Central memory CD8-positive, alpha-beta T cell (primary cell): ENCODE results near the gene CAMKK1.

ENCODE experiments used
- ATAC-seq: fragments of 150-1000 bp; cut with Tn5 transposase; replicated peaks from 2 replicates; pipeline ENCODE4 v1.10.0; 2022; ENCODE audit warnings: mild to moderate bottlenecking, moderate FRiP score, moderate number of reproducible peaks; ENCODE audit not compliant: poor library complexity, severe bottlenecking; ENCODE audit errors: extremely low read depth
- DNase-seq, 2 donors: peaks; one replicate each; pipeline ENCODE4 v3.0.0; 2021; ENCODE audit warnings: low spot score in 2 of 2
- H3K27ac Mint-ChIP-seq: one replicate; pipeline ENCODE4 v1.8.0; 2022; ENCODE audit warnings: low read depth, mild to moderate bottlenecking, moderate library complexity, mixed read lengths
- H3K27me3 Mint-ChIP-seq: one replicate; pipeline ENCODE4 v1.8.0; 2022; ENCODE audit warnings: mixed read lengths
- H3K36me3 Mint-ChIP-seq: one replicate; pipeline ENCODE4 v1.8.0; 2022; ENCODE audit warnings: mild to moderate bottlenecking, moderate library complexity, mixed read lengths; ENCODE audit not compliant: insufficient read depth
- H3K4me1 Mint-ChIP-seq: one replicate; pipeline ENCODE4 v1.8.0; 2022; ENCODE audit warnings: mixed read lengths
- H3K4me3 Mint-ChIP-seq: one replicate; pipeline ENCODE4 v1.8.0; 2022; ENCODE audit warnings: mild to moderate bottlenecking, moderate library complexity, mixed read lengths
- H3K9me3 Mint-ChIP-seq: one replicate; pipeline ENCODE4 v1.8.0; 2022; ENCODE audit warnings: mixed read lengths

The CAMKK1 gene

GRCh38 chr17:3903051-3903825 lies 10.4 kb upstream of the CAMKK1 start:
- Mint-ChIP-seq H3K4me3 (no peak overlapping the region), H3K36me3 (peaks cover 3% of the 10 kb centered on the region), H3K9me3 (no peaks in the 10 kb centered on the region), H3K4me1 (no peaks in the 10 kb centered on the region), H3K27ac (no peak overlapping the region), H3K27me3 (peaks cover 9% of the 10 kb centered on the region)
- no peak for ATAC-seq
- DNase-seq: no peak

GRCh38 chr17:3900646-3901045 lies 7.8 kb upstream of the CAMKK1 start:
- ATAC-seq: no peak

DNA sequence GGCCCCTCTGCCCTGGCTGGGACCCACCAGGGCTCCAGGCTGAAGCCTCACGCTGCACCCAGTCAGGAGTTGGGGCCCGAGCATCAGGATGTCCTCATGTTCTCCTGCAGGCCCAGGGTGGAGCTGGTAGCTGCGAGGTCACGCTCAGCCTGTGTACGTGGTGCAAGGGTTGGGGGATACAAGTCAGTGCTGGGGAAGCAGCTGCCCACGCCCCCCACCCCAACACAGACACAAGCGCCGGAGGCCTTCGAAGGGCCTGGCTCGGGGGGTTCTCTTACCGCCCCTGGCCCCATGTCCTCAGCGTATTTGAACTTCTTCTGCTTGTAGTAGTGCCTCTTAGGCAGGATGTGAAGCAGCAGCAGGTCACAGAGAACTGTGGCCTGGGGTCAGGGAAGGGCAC lies 4.9 kb upstream of the CAMKK1 start:
- Mint-ChIP-seq H3K4me3 (no peak overlapping the region), H3K27ac (no peak overlapping the region), H3K4me1 (peaks cover 9% of the 10 kb centered on the region), H3K36me3 (peaks cover 5% of the 10 kb centered on the region), H3K9me3 (no peaks in the 10 kb centered on the region), H3K27me3 (peaks cover 9% of the 10 kb centered on the region)
- ATAC-seq (no peak), DNase-seq (no peak)

More at GRCh38 chr17:3900646-3901045, 7.8 kb upstream of the CAMKK1 start:
- no peaks in the 10 kb centered on the region for H3K9me3 Mint-ChIP-seq
- no peak overlapping the region for H3K4me3 Mint-ChIP-seq
- peaks cover 9% of the 10 kb centered on the region for H3K27me3 Mint-ChIP-seq
- no peak overlapping the region for H3K27ac Mint-ChIP-seq
- no peaks in the 10 kb centered on the region for H3K4me1 Mint-ChIP-seq
- H3K36me3 Mint-ChIP-seq: no peaks in the 10 kb centered on the region
- DNase-seq: no peak

GRCh38 chr17:3896968-3897235 lies 4.0 kb upstream of the CAMKK1 start:
- H3K36me3 Mint-ChIP-seq: peaks cover 6% of the 10 kb centered on the region
- DNase-seq (no peak), ATAC-seq (no peak)
- no peaks in the 10 kb centered on the region for H3K9me3 Mint-ChIP-seq
- peaks cover 9% of the 10 kb centered on the region for H3K27me3 Mint-ChIP-seq
- peaks cover 14% of the 10 kb centered on the region for H3K4me1 Mint-ChIP-seq
- no peak overlapping the region for H3K4me3 Mint-ChIP-seq
- H3K27ac Mint-ChIP-seq: no peak overlapping the region

GRCh38 chr17:3896108-3896967 lies 3.5 kb upstream of the CAMKK1 start:
- Mint-ChIP-seq H3K27me3 (peaks cover 9% of the 10 kb centered on the region), H3K36me3 (peaks cover 6% of the 10 kb centered on the region)

DNA sequence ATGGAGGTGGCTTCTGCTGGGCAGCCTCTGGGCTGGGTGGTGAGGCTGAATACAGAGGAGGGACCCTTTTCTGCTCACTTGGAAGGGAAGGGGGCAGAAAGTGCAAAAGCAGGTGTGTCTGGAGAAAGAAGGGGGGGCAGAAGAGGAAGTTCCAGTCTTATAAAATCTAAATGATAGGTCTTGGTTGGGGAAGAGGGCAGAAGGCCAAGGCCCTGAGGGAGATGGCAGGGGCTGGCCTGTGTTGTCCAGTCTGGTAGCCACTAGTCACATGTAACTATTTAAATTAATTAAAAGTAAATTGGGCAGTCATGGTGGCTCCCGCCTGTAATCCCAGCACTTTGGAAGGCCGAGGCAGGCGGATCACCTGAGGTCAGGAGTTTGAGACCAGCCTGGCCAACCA lies 2.5 kb upstream of the CAMKK1 start:
- Mint-ChIP-seq H3K36me3 (peaks cover 6% of the 10 kb centered on the region), H3K27ac (no peak overlapping the region), H3K4me1 (peaks cover 23% of the 10 kb centered on the region), H3K27me3 (peaks cover 1% of the 10 kb centered on the region), H3K4me3 (no peak overlapping the region), H3K9me3 (no peaks in the 10 kb centered on the region)
- DNase-seq (no peak), ATAC-seq (no peak)

More at GRCh38 chr17:3896108-3896967, 3.5 kb upstream of the CAMKK1 start:
- ATAC-seq (no peak), DNase-seq (no peak)
- Mint-ChIP-seq H3K4me3 (no peak overlapping the region), H3K4me1 (peaks cover 19% of the 10 kb centered on the region), H3K9me3 (no peaks in the 10 kb centered on the region), H3K27ac (no peak overlapping the region)

DNA sequence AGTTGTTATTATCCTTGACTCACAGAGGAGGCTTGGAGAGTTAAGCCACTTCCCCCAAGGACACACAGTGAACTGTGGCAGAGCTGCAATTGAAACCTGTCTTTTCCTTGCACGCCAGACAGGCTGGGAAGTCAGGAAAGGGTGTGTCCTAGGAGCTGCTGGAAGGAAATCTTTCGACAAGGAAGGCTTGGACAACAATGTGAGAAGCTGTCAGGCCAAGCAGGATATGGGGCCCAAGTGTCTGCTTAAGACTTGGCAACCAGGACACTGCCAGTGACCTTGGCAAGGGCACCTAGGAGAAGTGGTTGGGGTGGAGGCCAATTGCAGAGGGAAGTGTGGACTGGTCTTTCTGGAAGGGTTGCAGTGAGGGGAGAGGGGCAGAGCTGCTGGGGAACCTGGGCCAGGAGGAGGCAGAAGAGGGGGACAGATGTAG lies 2.1 kb upstream of the CAMKK1 start:
- no peaks in the 10 kb centered on the region for H3K27me3 Mint-ChIP-seq
- H3K4me1 Mint-ChIP-seq: peaks cover 23% of the 10 kb centered on the region
- peaks cover 6% of the 10 kb centered on the region for H3K36me3 Mint-ChIP-seq
- H3K27ac Mint-ChIP-seq: no peak overlapping the region
- no peak for DNase-seq
- ATAC-seq: no peak
- no peaks in the 10 kb centered on the region for H3K9me3 Mint-ChIP-seq
- no peak overlapping the region for H3K4me3 Mint-ChIP-seq

DNA sequence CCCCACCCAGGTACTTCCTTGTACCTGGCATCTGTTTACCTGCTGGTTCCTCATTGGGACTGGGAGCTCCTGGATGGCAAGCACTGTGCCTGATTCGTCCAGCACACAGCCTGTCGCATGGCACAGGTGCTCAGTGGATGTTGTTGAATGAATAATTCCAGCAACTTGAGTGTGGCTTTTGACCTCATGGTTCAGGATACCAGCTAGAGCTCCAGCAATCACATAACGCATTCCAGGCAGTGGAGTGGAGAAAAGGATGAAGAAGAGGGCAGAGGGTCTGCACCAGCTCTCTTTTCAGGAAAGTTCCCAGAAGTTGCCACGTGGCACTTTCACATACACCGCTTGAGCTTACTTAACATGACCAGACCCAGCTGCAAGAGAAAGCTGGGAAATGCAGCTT lies 1.3 kb upstream of the CAMKK1 start:
- Mint-ChIP-seq H3K4me1 (peaks cover 23% of the 10 kb centered on the region), H3K4me3 (peak overlapping the region; percentile 81), H3K27me3 (no peaks in the 10 kb centered on the region), H3K36me3 (peaks cover 6% of the 10 kb centered on the region), H3K9me3 (no peaks in the 10 kb centered on the region), H3K27ac (peak overlapping the region; percentile 86)
- DNase-seq (no peak), ATAC-seq (no peak)

- H3K36me3 Mint-ChIP-seq: peaks cover 6% of the 10 kb centered on the region
- DNase-seq (no peak), ATAC-seq (no peak)
- no peaks in the 10 kb centered on the region for H3K27me3 Mint-ChIP-seq
- H3K27ac Mint-ChIP-seq: peak overlapping the region; percentile 86
- H3K4me3 Mint-ChIP-seq: peak overlapping the region; percentile 81
- peaks cover 23% of the 10 kb centered on the region for H3K4me1 Mint-ChIP-seq
- H3K9me3 Mint-ChIP-seq: no peaks in the 10 kb centered on the region
These were observed 865 bp upstream of the CAMKK1 start for GRCh38 chr17:3893720-3894116.

DNA sequence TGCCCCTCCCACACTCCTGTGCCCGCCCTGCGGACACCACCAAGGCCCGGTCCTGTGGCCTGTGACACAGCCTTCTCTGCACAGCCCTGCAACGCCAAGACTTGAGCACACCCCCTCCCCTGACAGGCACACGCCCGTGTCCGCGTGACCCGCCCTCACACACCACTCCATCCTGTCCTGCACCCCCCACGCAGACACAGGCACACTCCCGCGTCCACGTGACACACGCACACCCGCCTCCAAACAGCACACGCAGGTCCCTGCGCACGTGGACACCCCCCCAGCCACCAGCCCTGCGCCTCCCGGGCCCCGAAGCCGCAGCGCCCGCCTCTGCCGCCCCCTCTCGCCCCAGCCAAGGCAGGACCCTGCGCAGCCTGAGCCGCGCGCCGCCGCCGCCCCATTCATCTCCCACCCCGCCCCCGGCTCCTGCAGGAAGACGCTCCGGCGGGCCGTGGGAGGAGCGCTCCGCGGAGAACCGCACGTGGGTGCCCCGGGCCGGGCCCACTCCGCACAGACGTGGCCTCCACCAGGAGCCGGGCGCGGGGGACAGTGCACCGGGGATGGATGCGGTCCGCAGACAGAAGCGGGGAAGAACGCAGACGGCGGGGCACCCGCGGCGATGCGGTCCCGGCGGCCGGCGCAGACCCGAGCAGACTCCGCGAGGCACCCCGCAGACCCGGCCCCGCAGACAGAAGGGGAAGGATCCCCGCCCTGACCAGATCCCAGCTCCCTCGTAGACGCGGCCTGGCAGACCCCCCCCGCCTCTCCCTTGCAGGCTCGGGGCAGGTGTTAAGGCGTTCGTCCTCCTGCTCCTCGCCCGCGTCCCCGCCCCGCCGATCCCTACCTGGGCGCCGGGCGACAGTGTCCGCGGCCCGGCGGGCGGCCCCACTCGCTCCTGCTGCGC lies 506 bp downstream of the CAMKK1 start:
- peak overlapping the region; percentile 81 for H3K4me3 Mint-ChIP-seq
- no peaks in the 10 kb centered on the region for H3K9me3 Mint-ChIP-seq
- H3K4me1 Mint-ChIP-seq: peaks cover 33% of the 10 kb centered on the region
- ATAC-seq (peak; percentile 77), DNase-seq (peak; percentile 64 to 74)
- no peaks in the 10 kb centered on the region for H3K27me3 Mint-ChIP-seq
- H3K27ac Mint-ChIP-seq: peak overlapping the region; percentile 27
- H3K36me3 Mint-ChIP-seq: peaks cover 9% of the 10 kb centered on the region

DNA sequence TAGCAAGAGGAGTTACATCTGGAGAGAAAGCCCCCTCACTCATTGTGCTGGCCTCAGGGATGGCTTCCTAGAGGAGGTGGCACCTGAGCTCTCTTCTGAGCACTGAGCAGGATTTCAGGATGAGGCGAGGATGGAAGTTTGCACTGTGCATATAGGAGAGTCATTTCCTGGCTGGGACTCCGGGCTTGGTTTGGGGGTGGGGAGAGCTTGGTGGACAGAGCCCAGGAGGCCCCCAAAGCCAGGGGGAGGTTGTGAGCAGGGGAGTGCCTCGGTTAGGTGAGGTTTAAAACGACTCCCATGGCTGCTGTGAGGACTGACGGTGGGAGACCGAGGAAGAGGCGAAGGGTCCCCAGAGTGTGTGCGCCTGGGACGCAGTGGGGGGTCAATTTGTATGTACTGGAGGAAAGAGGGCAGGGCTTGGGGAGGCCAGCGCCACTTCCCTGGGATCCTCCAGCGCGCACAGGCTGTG lies 1.2 kb downstream of the CAMKK1 start:
- no peak for ATAC-seq
- DNase-seq: no peak
- peaks cover 40% of the 10 kb centered on the region for H3K4me1 Mint-ChIP-seq

DNA sequence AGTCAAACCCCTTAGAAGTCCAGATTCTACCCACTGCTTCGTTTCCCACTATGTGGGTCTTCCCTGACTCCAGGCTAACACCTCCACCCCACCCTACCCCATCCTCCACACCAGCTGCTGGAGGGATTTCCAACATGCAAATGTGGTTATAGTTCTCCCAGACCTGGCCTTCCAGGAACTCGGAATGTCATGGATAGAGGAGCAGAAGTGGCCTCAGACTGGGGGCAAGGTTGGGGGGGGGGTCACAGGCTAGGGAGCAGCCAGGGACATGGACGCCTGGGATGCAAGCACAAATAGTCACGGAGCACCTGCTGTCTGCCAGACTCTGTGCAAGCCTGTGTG lies 2.0 kb downstream of the CAMKK1 start:
- DNase-seq: no peak
- ATAC-seq: no peak
- H3K4me3 Mint-ChIP-seq: peak overlapping the region; percentile 81
- H3K9me3 Mint-ChIP-seq: no peaks in the 10 kb centered on the region
- no peaks in the 10 kb centered on the region for H3K27me3 Mint-ChIP-seq
- peaks cover 45% of the 10 kb centered on the region for H3K4me1 Mint-ChIP-seq
- peaks cover 11% of the 10 kb centered on the region for H3K36me3 Mint-ChIP-seq
- H3K27ac Mint-ChIP-seq: no peak overlapping the region

More for the DNA sequence above, 1.2 kb downstream of the CAMKK1 start:
- H3K36me3 Mint-ChIP-seq: peaks cover 11% of the 10 kb centered on the region
- H3K27me3 Mint-ChIP-seq: no peaks in the 10 kb centered on the region
- peak overlapping the region; percentile 27 for H3K27ac Mint-ChIP-seq
- peak overlapping the region; percentile 81 for H3K4me3 Mint-ChIP-seq
- H3K9me3 Mint-ChIP-seq: no peaks in the 10 kb centered on the region
